SU-DHL-6 (cell line): ENCODE results near the gene ERFL.

Experiments
- H2AFZ ChIP-seq: fragments of 200-600 bp; sonication (generic); 2 replicates; pipeline ENCODE4 v1.6.1; 2014; ENCODE audit warnings: low read depth, mild to moderate bottlenecking, moderate library complexity, mixed read lengths, antibody characterized with exemption, low read length; ENCODE audit not compliant: severe bottlenecking
- H3F3A ChIP-seq: fragments of 200-600 bp; shearing (Covaris generic); 2 replicates; pipeline ENCODE4 v1.6.0; 2016; ENCODE audit warnings: antibody characterized with exemption, mild to moderate bottlenecking; ENCODE audit not compliant: insufficient read depth
- H3K27ac ChIP-seq: fragments of 200-600 bp; sonication (generic); 2 replicates; pipeline ENCODE4 v1.5.1; 2016; ENCODE audit warnings: low read depth, mild to moderate bottlenecking, low read length, moderate library complexity, mixed read lengths
- H3K27me3 ChIP-seq: fragments of 200-600 bp; sonication (generic), shearing (Covaris generic); 2 replicates; pipeline ENCODE4 v1.6.0; 2014; ENCODE audit warnings: mild to moderate bottlenecking, low read length
- H3K36me3 ChIP-seq: fragments of 200-600 bp; sonication (generic); 2 replicates; pipeline ENCODE4 v1.6.1; 2014; ENCODE audit warnings: mild to moderate bottlenecking, low read length, mixed read lengths
- H3K4me2 ChIP-seq: fragments of 300-600, 200-600 bp; shearing (Covaris generic), sonication (generic); 2 replicates; pipeline ENCODE4 v1.6.0; 2014; ENCODE audit warnings: low read length, low read depth, mild to moderate bottlenecking; ENCODE audit not compliant: poor library complexity, severe bottlenecking
- H3K4me3 ChIP-seq: fragments of 200-600 bp; sonication (generic); 2 replicates; pipeline ENCODE4 v1.5.1; 2014; ENCODE audit warnings: antibody characterized with exemption, low read length, mild to moderate bottlenecking, mixed read lengths; ENCODE audit not compliant: insufficient read depth, poor library complexity, severe bottlenecking
- H3K79me2 ChIP-seq: fragments of 200-600 bp; sonication (generic); 2 replicates; pipeline ENCODE4 v1.6.1; 2014; ENCODE audit warnings: mild to moderate bottlenecking, low read length, moderate library complexity; ENCODE audit not compliant: insufficient read depth
- H3K9ac ChIP-seq: fragments of 200-600 bp; sonication (generic); 2 replicates; pipeline ENCODE4 v1.7.0; 2014; ENCODE audit warnings: mild to moderate bottlenecking, low read length
- H3K9me2 ChIP-seq: fragments of 200-600 bp; sonication (generic); replicated peaks from 2 replicates; pipeline ENCODE4 v1.6.1; 2014; ENCODE audit warnings: low read length; ENCODE audit not compliant: insufficient read depth
- H3K9me3 ChIP-seq: fragments of 200-600 bp; sonication (generic); 2 replicates; pipeline ENCODE4 v1.6.1; 2014; ENCODE audit warnings: low read length, mixed read lengths; ENCODE audit not compliant: insufficient read depth
- H4K20me1 ChIP-seq: fragments of 200-600 bp; sonication (generic); 2 replicates; pipeline ENCODE4 v1.6.1; 2014; ENCODE audit warnings: low read depth, mild to moderate bottlenecking, antibody characterized with exemption, low read length, moderate library complexity, mixed read lengths
- CTCF ChIP-seq: fragments of 200-600 bp; sonication (generic); IDR thresholded peaks from one replicate; pipeline ENCODE4 v1.5.1; 2017; ENCODE audit warnings: antibody characterized with exemption, mild to moderate bottlenecking, low read length, moderate library complexity; ENCODE audit not compliant: insufficient read depth, poor library complexity, severe bottlenecking
- EZH2phosphoT487 ChIP-seq: fragments of 200-600 bp; sonication (generic), shearing (Covaris generic); conservative IDR thresholded peaks from 2 replicates; pipeline ENCODE4 v1.6.1; 2018; ENCODE audit warnings: mild to moderate bottlenecking, antibody characterized with exemption, low read length, moderate library complexity, mixed read lengths

ERFL gene

DNA sequence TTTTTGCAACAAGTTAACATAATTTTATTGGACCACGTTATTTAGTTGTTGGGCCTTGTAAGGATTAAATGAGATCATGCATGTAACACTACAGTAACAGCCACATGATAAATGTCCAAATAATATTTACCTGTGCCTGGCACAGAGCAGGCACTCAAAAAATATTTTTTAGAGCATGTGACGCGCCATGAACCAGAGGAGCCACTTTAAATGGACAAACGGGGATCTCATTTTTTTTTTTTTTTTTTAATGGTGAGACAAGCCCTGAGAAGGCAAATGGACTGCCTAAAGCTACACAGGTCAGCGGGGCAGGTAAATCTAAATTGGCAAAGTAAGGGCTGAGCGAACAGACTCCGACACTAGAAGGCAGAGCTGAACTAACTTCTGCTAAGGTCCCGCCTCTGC is 69.0 kb downstream of the ERFL start:
- TF ChIP-seq CTCF (no peak), EZH2phosphoT487 (no peak)
- Histone ChIP-seq H3K9ac (peak overlapping the region; percentile 58), H3K79me2 (peaks cover 41% of the 10 kb centered on the region), H3K4me3 (peak overlapping the region; percentile 48), H3F3A (peaks cover 37% of the 10 kb centered on the region; the same call in 1 of the 2 replicates), H3K27me3 (no peaks in the 10 kb centered on the region), H3K9me3 (no peaks in the 10 kb centered on the region), H4K20me1 (peaks cover 23% of the 10 kb centered on the region; the same call in 1 of the 2 replicates), H3K9me2 (no peaks in the 10 kb centered on the region), H3K27ac (peak overlapping the region; percentile 34; the same call in 1 of the 2 replicates), H3K4me2 (peak overlapping the region; percentile 86), H2AFZ (peak overlapping the region; percentile 73), H3K36me3 (peaks cover 30% of the 10 kb centered on the region)
